COLO668 (cell line): ENCODE data around the gene IRAK3.

Experiments
- DNase-seq: peaks from one replicate; lab custom pipeline; 2025; ENCODE audit not compliant: unreplicated experiment; lab: John Stamatoyannopoulos, UW

IRAK3 gene

DNA sequence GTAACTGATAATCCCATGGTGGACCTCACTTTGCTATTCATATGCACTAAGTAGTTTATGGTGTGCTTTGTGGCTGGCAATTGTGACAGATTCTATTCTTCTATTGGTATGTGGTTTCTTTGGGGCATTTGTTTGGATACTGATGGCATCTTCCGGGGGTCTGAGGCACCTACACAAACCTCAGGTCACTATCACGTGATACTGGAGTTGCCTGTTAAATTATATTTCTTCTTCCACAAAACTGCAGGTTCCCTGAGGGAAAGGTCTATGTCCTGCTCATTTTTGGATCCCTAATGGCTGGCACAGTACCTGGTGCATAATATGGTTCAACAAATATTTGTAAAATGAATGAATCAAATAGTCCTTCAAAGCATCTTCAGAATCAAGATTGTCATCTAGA, 63.8 kb downstream of the IRAK3 start:
- DNase-seq: no peak

DNA sequence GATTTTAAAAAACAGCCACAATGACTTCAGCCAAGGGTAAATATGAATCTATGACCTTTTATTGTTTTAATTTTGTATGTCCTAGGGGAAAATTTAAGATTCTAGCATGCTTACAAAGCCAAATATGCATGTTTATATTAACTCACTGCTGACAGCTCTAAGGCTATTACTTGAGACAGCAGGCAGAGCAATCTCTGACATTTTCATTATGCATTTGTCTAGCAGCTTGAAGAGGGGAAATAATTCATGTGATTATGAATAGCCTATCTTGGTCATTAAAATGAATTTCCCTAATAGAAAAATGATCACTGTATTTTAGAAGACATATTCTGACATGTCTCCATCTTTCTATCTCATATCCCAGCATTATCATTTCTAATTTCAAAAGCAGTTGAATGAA, 66.7 kb downstream of the IRAK3 start:
- no peak for DNase-seq

DNA sequence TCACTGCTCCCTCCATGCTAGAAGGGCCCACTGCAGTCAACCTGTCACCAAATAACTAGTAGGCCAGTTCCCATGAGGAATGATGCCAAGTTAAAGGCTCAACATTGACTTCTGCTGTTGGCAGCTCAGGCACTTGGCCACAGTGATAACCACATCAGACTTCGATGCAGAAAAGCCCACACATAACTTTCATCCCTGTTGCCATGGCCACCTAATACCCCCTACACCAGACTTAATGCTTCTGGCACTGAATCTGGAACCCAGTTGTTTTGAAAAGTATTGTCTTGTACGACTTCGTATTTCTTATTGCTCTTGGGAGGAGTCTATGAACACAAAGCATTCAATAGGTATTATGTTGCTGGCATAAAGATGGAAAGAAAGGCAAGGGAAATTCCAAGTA, 69.0 kb downstream of the IRAK3 start:
- no peak for DNase-seq

DNA sequence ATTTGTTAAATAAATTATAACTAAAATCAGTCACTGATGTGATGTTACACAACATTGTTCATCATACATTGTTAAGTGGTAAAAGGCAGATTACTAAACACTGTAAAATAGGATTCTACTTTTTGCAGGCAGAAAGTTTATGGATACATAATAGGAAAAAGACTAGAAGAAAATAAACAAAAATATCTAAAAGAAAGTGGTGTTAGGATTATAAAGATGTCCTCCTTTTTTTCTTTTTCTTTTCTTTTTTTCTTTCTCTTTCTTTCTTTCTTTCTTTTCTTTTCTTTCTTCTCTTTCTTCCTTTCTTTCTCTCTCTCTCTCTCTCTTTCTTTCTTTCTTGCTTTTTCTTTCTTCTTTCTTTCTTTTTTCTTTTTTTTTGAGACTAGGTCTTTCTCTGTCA, 73.7 kb downstream of the IRAK3 start:
- no peak for DNase-seq

DNA sequence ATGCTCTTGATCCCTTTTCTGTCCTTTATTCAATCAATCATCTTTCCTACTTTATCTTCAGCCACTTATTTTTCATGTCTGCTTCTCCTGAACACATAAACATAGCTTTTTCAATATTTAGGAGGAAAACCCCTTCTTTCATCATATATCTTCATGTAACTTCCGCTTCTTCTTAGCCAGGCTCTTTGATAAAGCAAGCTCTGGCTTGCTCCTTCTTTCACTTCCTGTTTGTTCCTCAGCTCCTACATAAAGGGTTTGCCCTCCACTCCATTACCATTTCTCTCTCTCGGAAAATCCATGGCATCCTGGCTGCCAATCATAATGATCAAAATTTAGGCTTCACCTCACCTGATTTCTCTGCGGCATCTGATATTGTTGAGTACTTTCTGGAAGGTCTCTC, 79.5 kb downstream of the IRAK3 start:
- no peak for DNase-seq

DNA sequence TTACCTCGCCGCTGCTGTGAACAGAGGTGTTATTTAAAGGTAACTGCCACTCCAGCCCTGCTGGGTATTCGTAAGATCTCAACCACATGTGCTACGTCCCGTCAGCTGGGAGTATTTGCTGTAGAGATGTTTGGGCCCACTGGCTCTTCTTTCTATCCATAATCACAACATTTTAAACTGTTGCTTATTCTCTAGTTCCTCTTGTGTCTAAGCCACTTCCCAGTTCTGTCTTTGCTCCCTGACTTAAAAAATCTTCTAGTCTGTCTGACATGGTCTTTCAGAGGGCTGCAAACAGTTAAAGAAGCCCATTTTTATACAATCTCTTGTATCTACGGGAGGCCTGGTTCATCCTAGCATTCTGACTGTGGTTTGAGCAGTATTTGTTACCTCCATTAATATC, 80.1 kb downstream of the IRAK3 start:
- DNase-seq: no peak

DNA sequence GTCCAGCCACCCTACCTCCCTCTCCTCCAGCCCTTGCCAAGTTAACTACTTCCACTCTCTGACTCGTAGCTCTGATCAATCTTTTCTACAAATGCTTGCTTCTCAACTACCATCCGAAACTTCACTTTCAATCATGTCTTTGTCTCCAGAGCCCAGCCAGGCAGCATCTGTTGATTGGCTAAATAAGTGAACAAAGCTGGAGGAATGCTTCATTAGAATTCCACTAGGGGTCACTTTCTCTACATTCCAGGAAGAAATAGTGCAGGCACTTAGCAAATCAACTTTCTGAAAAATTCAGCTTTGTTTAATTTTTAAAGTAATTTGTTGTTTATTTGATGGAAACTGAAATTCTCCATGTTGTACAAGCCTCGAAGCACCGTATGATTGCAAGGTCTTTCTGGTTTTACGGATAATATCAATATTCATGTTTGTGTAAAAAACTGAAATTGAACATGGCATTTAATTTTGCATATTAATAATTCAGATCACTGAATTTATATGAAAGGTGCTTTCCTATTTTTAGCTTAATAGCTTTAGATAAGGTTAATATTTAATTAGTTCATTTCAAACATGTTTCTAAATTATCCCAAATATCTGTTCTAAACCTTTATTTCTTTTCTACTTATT, 80.9 kb downstream of the IRAK3 start:
- DNase-seq: no peak

DNA sequence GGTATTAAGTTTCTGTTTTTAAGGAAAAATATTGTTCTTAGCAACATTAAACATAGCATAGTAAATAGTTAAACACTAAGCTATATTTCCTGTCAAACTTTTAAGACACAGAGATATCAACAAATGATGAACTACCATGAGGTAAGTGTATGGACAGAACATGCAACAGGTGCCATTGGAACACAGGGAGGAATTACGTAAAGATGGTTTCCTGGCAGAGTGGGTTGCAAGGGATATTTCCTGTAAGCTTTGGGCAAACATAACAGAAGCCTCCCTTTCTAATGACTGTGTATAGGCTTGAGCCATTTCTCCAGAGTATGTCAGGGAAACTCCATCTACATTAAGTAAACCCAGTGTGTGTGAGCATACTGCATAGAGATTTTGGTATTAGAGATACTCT, 81.6 kb downstream of the IRAK3 start:
- no peak for DNase-seq

DNA sequence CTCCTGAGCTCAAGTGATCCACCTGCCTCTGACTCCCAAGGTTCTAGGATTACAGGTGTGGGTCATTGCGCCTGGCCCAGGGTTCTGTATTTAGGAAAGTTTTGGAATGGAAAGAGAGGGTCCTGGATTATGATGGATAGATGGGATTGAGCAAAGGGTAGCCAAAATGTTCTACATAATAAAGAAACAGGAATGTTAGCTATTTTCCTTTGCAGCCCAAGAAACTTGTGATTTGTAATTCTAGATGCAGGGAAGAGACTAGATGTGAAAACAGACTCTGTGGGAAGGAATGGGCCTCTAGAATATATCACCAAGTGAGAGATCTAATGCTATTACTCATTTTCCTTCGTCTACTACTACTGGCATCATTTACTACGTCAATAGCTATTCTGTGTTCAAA, 83.6 kb downstream of the IRAK3 start:
- DNase-seq: no peak

DNA sequence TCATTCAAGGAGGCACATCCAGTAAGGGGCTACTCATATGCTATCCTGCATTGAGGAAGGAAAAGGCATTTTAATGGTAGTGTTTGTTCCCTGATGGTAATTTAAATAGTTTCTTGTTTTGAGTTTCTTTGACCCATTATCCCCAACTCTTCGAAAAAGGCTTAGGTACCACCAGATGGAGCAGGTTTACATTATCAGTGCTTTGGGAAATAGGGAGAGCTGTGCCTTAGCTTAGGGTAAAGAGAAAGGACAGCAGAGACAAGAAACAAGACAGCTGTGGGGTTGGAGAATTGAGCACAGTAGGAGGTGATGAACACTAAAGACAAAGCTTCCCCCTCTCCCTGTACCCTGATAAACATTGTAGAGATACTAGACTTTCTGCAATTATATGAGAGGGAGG, 84.1 kb downstream of the IRAK3 start:
- no peak for DNase-seq

DNA sequence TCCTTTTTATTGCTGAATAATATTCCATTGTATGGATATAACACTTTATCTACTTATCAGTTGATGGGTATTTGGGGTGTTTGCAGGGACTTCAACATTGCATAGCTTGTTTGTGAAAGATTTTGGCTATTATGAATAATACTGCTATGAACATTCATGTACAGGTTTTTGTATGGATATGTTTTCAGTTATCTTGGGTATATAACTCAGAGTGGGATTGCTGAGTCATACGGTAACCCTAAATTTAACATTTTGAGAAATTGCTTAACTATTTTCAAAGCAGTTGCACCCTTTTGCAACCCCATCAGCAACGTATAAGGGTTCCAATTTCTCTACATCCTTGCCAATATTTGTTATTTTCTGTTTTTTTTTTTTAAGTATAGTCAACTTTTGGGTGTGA, 86.0 kb downstream of the IRAK3 start:
- DNase-seq: no peak

DNA sequence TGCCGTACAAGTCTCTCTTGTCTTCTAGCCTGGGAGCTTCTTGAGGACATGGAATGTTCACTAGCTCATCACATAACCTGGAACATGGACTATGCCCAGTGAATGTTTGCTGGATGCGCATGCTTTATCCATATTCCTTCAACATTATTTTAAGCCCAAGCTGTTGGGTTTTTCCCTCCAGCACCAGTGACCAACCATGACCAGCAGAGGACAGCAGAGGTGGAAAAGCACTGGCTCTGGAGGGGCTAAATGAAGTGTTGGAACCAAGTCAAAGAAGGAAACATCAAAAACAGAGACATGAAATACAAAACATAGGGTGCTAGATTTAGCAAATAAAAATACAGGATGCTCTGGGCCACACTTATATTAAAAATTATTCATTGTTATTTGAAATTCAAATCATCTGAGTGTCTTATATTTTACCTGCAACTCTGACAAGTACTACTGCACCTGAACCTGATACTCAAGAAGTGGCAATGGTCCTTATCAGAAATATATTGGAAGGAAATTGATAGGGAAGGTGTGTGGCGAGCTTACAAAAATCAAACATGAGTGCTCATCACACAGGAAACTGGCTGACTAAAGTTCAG, 90.2 kb downstream of the IRAK3 start:
- no peak for DNase-seq

DNA sequence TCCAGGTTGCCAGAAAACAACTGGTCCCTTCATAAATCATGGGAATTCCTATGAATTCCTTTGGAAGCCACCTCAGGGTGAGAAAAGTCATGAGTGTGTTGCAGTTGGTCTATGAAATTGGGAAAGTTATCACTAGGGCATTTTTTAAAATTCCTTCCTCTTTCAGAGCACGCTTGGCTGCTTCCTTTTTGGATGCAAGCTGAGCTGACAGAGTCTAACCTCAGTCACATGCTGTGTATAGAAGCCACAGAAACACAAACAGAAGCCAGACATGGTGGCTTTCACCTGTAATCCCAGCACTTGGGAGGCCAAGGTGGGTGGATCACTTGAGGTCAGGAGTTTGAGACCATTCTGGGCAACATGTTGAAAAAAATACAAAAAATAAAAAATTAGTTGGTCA, 91.5 kb downstream of the IRAK3 start:
- DNase-seq: no peak

DNA sequence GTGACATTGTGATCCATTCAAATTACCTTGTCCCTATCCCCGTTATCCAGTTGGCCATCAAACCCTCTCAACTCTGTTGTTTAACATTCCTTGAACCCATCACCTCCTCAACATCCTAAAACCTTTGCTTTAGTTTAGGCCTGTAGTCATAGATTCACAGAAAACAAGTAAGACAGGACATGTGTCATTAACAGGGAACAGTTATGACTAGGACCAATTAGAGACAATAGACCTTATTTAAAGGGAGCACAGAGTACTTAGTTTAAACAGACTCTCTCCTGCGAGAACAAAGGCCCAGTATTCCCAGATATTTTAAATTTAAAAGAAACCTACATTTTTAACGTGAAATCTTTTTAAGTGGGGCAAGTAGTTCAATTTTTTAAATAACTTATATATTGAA, 93.2 kb downstream of the IRAK3 start:
- no peak for DNase-seq

DNA sequence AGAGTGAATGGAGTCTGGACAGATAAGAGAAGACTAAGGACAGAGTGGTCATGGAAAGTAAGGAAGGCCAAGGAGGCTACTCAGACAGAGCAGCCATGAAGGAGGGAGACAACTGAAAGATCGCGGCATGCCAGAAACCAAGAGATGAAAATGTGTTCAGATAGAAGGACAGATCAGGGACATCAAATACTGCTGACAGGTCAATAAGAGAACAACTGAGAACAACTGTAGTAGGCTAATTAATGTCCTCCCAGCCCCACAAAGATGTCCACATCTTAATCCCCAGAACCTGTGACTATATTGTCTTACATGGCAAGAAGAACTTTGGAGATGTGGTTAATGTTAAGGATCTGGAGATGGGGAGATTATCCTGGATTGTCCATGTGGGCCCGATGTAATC, 98.3 kb downstream of the IRAK3 start:
- DNase-seq: no peak

DNA sequence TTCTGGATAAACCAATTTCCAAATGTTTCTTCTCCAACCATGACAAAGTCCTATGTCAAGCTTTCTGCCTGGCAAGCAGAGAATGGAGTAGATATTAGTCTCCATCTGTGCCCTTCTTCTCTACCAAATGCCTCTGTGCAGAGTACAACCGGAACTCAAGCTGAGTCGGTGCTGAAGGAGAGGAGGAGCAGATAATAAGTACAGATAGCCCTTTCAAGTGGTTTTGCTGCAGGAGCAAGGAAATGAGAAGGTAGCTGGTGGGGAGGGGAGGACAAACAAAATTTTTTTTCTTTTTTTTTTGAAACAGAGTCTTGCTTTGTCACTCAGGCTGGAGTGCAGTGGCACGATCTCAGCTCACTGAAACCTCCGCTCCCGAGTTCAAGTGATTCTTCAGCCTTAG, 99.1 kb downstream of the IRAK3 start:
- no peak for DNase-seq

DNA sequence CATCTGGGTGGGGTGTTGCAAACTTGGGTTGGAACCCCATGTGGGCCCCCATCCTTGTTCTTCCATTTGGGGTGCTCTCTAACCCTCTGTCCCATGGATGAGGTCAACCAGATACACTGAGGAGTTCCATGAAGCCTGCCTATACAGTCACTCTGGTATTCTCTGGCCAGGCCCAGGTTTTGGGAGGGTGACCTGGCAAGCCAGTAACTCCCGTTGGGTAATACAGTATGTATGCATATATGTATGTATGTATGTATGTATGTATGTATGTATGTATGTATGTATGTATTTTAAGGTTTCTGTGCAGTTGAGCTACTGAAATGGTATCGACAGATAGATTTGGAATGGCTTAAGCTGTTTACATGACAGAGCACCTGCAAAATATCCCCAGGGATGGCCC, 100.5 kb downstream of the IRAK3 start:
- no peak for DNase-seq

DNA sequence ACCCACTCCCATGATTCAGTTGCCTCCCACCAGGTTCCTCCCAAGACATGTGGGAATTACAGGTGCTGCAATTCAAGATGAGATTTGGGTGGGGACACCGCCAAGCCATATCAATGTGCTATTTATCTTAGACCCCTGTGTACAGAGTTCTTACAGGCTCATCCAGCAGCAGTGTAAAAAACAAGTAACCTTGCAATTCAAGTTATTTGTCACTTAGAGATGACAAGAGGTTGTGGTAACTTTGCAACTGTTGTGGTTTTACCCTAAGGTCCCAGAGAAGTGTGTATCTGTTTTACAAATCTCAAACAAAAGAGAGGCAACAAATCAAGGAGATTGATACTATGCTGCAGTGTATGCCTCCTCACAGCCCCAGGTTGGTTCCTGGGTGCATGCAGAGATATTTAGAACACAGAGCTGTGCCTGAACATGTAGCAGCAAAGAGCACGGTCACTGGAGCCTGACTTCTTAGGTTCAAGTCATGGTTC, 101.7 kb downstream of the IRAK3 start:
- DNase-seq: no peak

DNA sequence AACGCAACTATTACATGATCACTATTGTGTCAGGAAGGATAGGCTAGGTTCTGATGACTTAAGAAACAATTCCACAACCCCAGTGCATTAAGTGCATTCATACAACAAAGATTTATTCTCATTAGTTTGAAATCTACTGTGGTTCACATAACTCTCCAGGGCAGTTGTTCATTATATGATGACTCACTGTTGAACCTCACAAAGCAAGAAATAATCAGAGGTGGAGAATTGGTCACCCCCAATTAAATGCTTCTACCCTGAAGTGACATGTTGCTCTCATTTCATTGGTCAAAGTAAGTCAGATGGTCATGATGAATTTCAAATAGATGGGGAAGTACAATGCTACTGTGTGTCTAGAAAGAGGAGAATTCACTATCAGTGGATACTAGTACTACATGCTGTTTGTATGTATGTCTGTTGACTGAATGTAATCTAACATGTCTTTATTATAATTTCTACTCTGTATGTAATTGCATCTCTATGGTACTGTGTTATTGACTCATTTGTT, 107.2 kb downstream of the IRAK3 start:
- no peak for DNase-seq

DNA sequence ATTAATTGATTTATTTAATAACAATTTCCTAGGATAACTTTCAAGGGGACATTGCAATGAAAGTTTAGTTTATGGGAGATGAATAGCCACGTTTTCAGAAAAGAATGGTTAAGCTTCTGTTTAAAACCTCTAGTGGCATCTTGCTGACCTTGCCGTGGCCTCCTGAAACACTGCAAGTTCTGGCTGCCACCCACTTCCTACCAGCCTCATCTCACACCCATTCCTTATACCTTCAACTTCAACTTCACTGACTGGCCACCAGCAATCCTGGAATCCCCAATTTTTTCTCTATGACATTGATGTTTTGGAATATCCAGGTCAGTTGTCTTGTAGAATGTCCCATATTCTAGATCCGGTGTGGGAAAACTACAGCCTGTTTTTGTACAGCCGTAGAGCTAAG, 108.1 kb downstream of the IRAK3 start:
- no peak for DNase-seq

DNA sequence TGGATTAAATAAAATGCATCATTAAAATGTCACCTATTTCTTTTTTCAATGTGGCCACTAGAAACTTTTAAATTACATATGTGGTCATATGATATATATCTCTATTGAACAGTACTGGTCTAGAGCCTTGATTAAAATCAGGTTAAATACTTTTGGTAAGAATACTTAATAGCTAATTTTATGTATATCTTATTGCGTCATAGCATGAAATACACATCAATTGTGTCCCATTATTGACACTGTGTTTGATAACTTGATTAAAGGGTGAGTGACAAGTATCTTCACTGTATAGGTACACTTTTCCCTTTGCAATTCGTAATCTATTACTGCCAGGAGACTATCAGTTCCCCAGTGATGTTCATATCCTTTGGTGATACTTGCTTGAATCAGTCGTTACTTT, 108.9 kb downstream of the IRAK3 start:
- no peak for DNase-seq

DNA sequence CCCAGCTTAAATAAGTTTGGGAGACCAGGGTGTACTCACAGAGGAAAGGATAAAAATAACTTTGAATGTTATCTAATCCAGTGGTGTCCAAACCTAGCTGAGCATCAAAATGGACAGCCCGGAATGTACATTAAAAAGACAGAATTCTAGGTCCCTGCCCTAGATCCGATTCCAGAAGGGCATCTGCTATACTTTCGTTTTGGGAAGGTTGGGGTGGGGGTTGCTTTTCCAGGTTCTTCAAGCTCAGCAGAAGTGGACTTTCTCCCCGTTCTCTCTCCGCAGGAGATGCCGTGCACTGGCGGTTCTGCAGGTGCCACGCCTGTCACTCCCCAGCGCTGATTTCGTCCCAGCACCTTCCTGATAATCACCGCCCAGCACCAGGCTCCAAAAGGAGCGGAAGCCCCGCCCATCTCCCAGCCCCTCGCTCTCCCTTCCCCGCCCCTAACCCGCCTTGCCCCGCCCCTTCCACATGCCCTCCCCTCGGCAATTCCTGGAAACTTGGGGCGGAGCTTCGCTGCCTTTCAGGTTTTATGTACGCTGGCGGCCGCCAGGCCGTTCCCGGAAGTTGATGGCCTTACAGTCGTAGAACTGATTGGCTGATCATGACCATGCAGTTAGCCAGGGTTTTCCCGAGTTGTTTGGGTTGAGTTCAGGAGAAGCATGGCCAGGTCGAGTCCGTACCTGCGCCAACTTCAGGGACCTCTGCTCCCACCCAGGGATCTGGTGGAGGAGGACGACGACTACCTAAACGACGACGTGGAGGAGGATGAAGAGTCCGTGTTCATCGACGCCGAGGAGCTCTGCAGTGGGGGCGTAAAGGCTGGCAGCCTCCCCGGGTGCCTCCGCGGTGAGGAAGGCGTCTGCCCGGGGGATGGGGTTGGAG, 113.2 kb downstream of the IRAK3 start, which contains the start of gene HELB:
Gene HELB (plus strand): TSS at position 550 of the 883 bp plus-strand sequence. CDS start 111 bp downstream, at position 661.
- peak; percentile 99 for DNase-seq
